SU-DHL-6 (cell line): ENCODE results near the gene PDP2.

Experiments
- H2AFZ ChIP-seq: fragments of 200-600 bp; sonication (generic); 2 replicates; pipeline ENCODE4 v1.6.1; 2014; ENCODE audit warnings: low read depth, mild to moderate bottlenecking, moderate library complexity, mixed read lengths, antibody characterized with exemption, low read length; ENCODE audit not compliant: severe bottlenecking
- H3F3A ChIP-seq: fragments of 200-600 bp; shearing (Covaris generic); 2 replicates; pipeline ENCODE4 v1.6.0; 2016; ENCODE audit warnings: antibody characterized with exemption, mild to moderate bottlenecking; ENCODE audit not compliant: insufficient read depth
- H3K27ac ChIP-seq: fragments of 200-600 bp; sonication (generic); 2 replicates; pipeline ENCODE4 v1.5.1; 2016; ENCODE audit warnings: low read depth, mild to moderate bottlenecking, low read length, moderate library complexity, mixed read lengths
- H3K27me3 ChIP-seq: fragments of 200-600 bp; sonication (generic), shearing (Covaris generic); 2 replicates; pipeline ENCODE4 v1.6.0; 2014; ENCODE audit warnings: mild to moderate bottlenecking, low read length
- H3K36me3 ChIP-seq: fragments of 200-600 bp; sonication (generic); 2 replicates; pipeline ENCODE4 v1.6.1; 2014; ENCODE audit warnings: mild to moderate bottlenecking, low read length, mixed read lengths
- H3K4me2 ChIP-seq: fragments of 300-600, 200-600 bp; shearing (Covaris generic), sonication (generic); 2 replicates; pipeline ENCODE4 v1.6.0; 2014; ENCODE audit warnings: low read length, low read depth, mild to moderate bottlenecking; ENCODE audit not compliant: poor library complexity, severe bottlenecking
- H3K4me3 ChIP-seq: fragments of 200-600 bp; sonication (generic); 2 replicates; pipeline ENCODE4 v1.5.1; 2014; ENCODE audit warnings: antibody characterized with exemption, low read length, mild to moderate bottlenecking, mixed read lengths; ENCODE audit not compliant: insufficient read depth, poor library complexity, severe bottlenecking
- H3K79me2 ChIP-seq: fragments of 200-600 bp; sonication (generic); 2 replicates; pipeline ENCODE4 v1.6.1; 2014; ENCODE audit warnings: mild to moderate bottlenecking, low read length, moderate library complexity; ENCODE audit not compliant: insufficient read depth
- H3K9ac ChIP-seq: fragments of 200-600 bp; sonication (generic); 2 replicates; pipeline ENCODE4 v1.7.0; 2014; ENCODE audit warnings: mild to moderate bottlenecking, low read length
- H3K9me2 ChIP-seq: fragments of 200-600 bp; sonication (generic); replicated peaks from 2 replicates; pipeline ENCODE4 v1.6.1; 2014; ENCODE audit warnings: low read length; ENCODE audit not compliant: insufficient read depth
- H3K9me3 ChIP-seq: fragments of 200-600 bp; sonication (generic); 2 replicates; pipeline ENCODE4 v1.6.1; 2014; ENCODE audit warnings: low read length, mixed read lengths; ENCODE audit not compliant: insufficient read depth
- H4K20me1 ChIP-seq: fragments of 200-600 bp; sonication (generic); 2 replicates; pipeline ENCODE4 v1.6.1; 2014; ENCODE audit warnings: low read depth, mild to moderate bottlenecking, antibody characterized with exemption, low read length, moderate library complexity, mixed read lengths
- EZH2phosphoT487 ChIP-seq: fragments of 200-600 bp; sonication (generic), shearing (Covaris generic); conservative IDR thresholded peaks from 2 replicates; pipeline ENCODE4 v1.6.1; 2018; ENCODE audit warnings: mild to moderate bottlenecking, antibody characterized with exemption, low read length, moderate library complexity, mixed read lengths
- TF ChIP-seq, protein P1 (sequence below): fragments of 200-600 bp; sonication (generic); IDR thresholded peaks from one replicate; pipeline ENCODE4 v1.5.1; 2017; ENCODE audit warnings: antibody characterized with exemption, mild to moderate bottlenecking, low read length, moderate library complexity; ENCODE audit not compliant: insufficient read depth, poor library complexity, severe bottlenecking

The PDP2 gene

DNA sequence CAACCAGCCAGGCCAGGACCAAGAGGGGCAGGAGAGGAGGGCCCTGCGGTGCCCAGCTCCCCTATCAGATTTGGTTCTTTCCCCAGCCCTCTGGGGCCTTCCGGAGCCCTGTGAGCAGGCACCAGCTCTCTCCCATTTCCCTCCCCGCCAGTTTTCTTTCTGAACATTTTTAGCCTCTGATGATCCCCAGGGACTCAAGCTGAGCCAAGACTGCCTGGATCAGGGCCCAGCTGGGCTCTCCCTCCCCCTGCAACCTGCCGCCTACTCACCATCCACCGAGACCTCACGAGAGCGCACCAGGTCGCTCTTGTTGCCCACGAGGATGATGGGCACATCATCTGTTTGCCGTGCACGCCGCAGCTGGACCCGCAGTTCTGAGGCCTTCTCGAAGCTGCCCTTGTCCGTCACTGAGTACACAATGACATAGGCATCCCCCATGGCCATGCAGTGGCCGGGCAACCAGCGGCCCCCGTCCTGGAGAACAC lies 43.0 kb downstream of the PDP2 start:
- H4K20me1 ChIP-seq: no peaks in the 10 kb centered on the region
- no peak overlapping the region for H3K27ac ChIP-seq
- H3K36me3 ChIP-seq: no peaks in the 10 kb centered on the region
- no peak overlapping the region for H3K4me3 ChIP-seq
- no peaks in the 10 kb centered on the region for H3K79me2 ChIP-seq
- H3K4me2 ChIP-seq: no peak overlapping the region
- H2AFZ ChIP-seq: no peak overlapping the region
- no peaks in the 10 kb centered on the region for H3F3A ChIP-seq
- no peaks in the 10 kb centered on the region for H3K9me2 ChIP-seq
- TF ChIP-seq EZH2phosphoT487: no peak
- TF ChIP-seq, protein P1, sequence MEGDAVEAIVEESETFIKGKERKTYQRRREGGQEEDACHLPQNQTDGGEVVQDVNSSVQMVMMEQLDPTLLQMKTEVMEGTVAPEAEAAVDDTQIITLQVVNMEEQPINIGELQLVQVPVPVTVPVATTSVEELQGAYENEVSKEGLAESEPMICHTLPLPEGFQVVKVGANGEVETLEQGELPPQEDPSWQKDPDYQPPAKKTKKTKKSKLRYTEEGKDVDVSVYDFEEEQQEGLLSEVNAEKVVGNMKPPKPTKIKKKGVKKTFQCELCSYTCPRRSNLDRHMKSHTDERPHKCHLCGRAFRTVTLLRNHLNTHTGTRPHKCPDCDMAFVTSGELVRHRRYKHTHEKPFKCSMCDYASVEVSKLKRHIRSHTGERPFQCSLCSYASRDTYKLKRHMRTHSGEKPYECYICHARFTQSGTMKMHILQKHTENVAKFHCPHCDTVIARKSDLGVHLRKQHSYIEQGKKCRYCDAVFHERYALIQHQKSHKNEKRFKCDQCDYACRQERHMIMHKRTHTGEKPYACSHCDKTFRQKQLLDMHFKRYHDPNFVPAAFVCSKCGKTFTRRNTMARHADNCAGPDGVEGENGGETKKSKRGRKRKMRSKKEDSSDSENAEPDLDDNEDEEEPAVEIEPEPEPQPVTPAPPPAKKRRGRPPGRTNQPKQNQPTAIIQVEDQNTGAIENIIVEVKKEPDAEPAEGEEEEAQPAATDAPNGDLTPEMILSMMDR: no peak
- no peak overlapping the region for H3K9ac ChIP-seq
- H3K9me3 ChIP-seq: no peaks in the 10 kb centered on the region
- H3K27me3 ChIP-seq: no peaks in the 10 kb centered on the region

GRCh38 chr16:66923866-66924265 lies 43.6 kb downstream of the PDP2 start:
- no peak overlapping the region for H3K4me2 ChIP-seq
- H3K9me2 ChIP-seq: no peaks in the 10 kb centered on the region
- no peak overlapping the region for H2AFZ ChIP-seq
- no peaks in the 10 kb centered on the region for H3K27me3 ChIP-seq
- H3K36me3 ChIP-seq: no peaks in the 10 kb centered on the region
- H4K20me1 ChIP-seq: no peaks in the 10 kb centered on the region
- no peaks in the 10 kb centered on the region for H3F3A ChIP-seq
- no peak overlapping the region for H3K9ac ChIP-seq
- no peak for TF ChIP-seq EZH2phosphoT487
- TF ChIP-seq, protein P1: no peak
- H3K79me2 ChIP-seq: no peaks in the 10 kb centered on the region
- H3K27ac ChIP-seq: no peak overlapping the region
- H3K9me3 ChIP-seq: no peaks in the 10 kb centered on the region
- H3K4me3 ChIP-seq: no peak overlapping the region

DNA sequence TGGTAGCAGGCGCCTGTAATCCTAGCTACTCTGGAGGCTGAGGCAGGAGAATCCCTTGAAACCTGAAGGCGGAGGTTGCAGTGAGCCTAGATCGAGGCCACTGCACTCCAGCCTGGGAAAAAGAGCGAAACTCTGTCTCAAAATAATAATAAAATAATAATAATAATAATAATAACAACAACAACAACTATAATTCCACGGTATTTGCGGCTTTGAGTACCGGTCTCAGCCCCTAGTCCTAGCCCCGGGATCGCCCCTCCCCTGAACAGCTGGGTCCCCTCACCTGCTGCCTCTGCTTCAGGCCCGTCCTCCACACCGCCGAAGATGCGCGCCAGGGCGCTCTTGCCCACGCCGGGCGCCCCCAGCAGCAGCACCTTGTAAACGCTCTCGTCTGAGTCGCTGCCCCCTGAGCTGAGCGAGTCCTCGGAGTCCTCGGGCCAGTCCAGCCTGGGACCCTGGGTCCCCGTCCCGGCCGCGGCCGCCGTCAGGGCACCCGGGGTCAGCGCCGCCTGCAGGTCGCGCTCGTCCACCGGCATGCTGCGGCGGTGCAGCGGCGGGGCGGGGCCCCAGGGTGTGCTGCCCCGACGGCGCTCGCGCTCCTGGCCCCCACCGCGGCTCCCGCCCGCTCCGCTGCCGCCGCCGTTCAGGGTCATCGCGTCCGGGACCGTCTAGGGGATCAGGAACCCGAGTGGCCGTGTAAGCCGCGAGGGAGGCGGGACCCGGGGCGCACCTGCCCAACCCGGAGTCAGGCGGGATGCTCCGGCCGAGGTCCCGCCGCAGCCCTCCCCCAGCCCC lies 44.4 kb downstream of the PDP2 start:
- Histone ChIP-seq H3K9ac (peak overlapping the region; percentile 27), H3K27ac (no peak overlapping the region), H3K4me3 (peak overlapping the region; percentile 34), H3K36me3 (no peaks in the 10 kb centered on the region), H3K4me2 (peak overlapping the region; percentile 56), H3K27me3 (no peaks in the 10 kb centered on the region), H3K9me3 (no peaks in the 10 kb centered on the region), H3K79me2 (no peaks in the 10 kb centered on the region), H3K9me2 (no peaks in the 10 kb centered on the region), H2AFZ (no peak overlapping the region), H4K20me1 (no peaks in the 10 kb centered on the region), H3F3A (no peaks in the 10 kb centered on the region)
- TF ChIP-seq, protein P1: no peak
- peak; percentile 76; the same call in 1 of the 2 replicates for TF ChIP-seq EZH2phosphoT487
